NAMALWA (cell line): Measurements from ENCODE around the gene SYT4.
A peak's percentile ranks its signal among the peaks of the same experiment; 100 is the strongest.
"Not testable (repeated sequence)": the region's sequence is repeated elsewhere in the genome, so short reads cannot be mapped to it uniquely, and the experiment has no call there.

Experiments
- DNase-seq: peaks from one replicate; pipeline ENCODE4 v3.0.0-alpha.2; 2015; ENCODE audit warnings: low spot score

Gene SYT4

DNA sequence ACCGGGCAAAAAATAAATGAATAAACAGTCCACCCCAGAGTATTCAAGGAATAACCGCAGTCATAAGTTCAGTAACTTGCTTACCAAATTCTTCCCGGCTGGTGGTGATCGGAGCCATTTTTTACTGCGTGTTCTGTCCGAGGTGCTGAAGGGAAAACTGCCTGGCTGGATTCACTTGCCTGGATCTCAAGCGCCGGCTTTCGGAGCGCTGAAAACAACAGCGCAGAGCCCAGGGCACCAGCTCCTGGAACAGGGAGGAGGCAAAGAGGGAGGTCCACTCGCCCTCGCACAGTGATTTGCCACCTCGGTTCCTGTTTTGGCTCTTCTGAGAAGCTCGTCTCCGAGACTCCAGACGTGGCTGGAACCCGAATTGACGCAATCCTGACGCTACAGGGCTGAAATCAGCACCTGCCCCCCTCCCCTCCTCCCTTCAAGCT, at the start of gene SYT4:
Gene SYT4, minus strand, starts transcription at position 327 of the 437 bp plus-strand sequence. Its CDS starts 209 bp downstream, at position 118.
- DNase-seq = no peak

DNA sequence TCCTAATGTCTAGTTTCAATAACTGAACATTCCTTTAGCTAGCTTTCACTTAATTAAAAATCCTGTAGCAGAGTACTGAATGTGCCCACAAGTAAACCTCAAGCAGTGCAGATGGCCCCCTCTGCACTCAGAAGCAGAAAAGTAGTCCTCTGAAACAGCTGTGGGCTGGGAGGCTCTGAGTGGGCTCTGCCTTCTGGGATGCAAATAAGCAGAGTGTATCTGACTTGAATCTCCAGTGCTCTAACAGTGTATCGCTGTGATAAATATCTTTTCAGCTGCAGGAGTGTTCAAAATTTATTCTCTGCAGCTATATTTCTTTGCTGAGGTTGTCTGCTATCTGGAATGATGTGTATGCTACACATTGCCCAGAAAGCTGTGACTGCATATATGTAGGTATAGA, 44.8 kb upstream of the SYT4 start:
- no peak for DNase-seq

DNA sequence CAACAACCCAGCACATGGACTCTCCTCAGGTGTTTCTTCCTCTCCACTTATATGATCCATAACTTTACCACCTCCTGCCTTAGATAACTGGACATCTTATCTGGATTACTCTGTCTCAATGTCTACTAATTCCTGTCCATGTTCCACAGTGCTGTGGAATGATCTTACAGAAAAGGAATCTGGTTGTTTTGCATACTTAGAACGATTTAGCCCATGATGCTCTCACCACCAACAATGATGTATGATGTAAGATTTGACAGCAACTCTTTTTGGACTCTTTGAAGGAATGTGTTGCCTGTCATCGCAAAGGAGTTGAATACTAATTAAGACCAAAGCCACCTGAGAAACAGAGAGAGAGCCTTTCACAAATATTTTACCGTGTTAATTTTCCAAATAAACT, 37.7 kb upstream of the SYT4 start:
- DNase-seq = no peak

DNA sequence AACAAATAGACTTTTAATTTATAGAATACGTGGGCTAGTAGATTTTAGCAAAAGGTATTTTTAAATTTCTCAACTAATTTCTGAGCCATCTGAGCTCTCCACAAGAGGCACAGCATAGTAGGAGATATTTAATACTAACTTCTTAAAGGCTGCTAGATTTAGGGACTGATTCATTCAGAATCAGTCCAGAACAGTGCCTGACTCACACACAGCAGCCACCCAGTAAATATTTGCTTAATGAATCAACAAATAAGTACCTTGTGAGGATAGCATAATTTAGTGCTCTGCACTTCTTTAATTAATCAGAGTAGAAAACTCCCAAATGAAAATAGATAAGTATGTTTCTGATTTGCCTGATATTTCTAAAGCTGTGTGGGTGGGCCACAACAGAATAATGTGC, 35.6 kb upstream of the SYT4 start:
- DNase-seq = no peak

DNA sequence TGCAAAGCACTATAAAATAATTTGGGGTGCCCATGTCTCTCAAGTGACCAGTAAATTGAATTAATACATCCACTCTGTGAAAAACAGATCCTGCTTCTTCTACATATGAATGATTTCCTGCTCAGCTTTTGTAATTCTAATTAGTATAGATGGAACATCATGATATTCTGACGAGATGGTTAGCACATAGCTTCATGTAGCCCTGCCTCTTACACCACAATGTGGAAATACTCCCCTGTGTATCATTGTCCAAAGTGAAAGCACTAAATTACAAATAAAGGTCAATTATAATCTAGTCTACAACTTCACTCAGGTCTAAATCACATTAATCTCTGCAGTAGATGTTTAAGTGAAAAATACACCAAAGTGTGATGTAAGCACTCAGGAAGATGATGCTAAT, 32.9 kb upstream of the SYT4 start:
- no peak for DNase-seq

DNA sequence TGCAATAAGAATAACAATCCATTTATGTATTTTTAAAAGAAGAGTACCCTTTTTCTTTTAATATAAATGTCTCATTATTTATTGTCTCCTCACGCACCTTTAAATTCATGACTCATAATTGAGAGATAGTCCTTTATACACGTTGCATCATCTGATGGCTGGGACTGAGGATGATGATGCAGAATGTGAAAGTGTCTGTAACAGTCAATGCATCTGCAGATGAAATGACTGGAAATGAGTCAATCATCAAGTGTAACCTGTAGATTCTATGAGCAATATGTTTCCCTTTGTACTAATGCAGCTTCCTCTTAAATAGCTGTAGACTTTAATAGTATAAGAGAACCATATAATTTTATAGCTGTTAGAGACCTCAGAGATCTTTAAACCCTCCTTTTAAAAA, 26.1 kb upstream of the SYT4 start:
- no peak for DNase-seq

DNA sequence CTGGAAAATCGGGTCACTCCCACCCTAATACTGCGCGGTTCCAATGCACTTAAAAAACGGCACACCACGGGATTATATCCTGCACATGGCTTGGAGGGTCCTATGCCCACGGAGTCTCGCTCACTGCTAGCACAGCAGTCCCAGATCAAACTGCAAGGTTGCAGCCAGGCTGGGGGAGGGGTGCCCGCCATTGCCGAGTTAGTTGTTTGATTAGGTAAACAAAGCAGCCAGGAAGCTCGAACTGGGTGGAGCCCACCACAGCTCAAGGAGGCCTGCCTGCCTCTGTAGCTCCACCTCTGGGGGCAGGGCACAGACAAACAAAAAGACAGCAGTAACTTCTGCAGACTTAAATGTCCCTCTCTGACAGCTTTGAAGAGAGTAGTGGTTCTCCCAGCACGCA, 8.9 kb upstream of the SYT4 start:
- DNase-seq = not testable (repeated sequence)

- no peak for DNase-seq
Observed at GRCh38 chr18:43283299-43283698, 6.0 kb upstream of the SYT4 start.

- peak; percentile 70 for DNase-seq
Observed at GRCh38 chr18:43279015-43279744, 1.9 kb upstream of the SYT4 start.

DNA sequence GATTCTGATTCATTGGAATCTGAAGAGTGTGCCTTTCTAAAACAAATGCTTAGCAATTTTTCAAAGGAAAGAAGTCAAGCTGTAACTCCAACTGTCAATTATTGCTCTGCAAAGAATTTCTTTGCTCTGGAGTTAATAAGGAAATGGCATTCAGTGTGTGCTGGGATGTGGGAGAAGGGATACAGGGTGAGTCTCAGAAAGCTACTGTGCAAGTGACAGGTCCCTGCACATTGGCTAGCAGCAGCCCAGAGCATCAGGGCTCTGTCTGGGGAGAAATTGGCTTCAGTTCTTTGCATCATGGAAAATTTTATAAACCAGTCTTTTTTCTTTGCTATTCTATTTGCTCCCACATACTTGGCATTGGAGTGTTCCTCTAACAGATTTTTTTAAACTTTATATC, 1.1 kb upstream of the SYT4 start:
- no peak for DNase-seq

DNA sequence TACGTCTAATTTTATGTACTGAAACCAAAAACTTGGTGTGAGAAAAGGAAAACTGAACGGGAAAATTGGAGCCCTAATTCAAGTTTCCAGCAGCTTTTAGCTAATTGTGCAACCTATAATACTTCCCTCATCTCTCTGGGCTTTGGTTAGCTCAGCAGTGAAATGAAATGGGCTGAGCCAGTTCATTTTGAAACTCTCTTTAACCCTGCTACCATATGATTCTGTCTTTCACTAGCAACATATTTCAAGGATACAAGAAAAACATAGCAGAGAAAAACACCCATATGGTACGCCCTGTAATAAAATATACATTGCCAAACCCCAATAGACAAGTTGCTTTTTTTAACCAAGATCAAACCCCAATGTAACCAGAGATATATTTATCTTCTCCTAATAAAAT, 799 bp downstream of the SYT4 start:
- DNase-seq = no peak

DNA sequence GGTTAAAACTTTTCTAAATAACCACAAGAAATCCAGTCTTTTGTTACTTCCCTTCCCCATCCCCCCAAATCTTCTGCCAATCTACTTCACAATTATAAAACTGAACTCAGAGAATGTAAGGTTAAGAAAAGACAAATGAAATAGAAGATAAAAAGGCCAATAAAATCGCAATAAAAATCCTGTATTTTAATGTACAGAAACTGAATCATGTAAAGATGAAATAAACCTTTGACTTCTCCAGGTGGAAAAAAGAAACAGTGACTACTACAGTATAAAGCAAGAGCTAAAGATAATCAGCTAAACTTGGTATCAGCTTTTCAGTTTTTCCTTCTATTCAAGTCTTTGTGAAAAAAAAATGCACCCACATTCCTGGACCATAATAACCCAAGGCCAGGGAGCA, 1.7 kb downstream of the SYT4 start:
- DNase-seq = no peak

GRCh38 chr18:43274526-43274925, 2.8 kb downstream of the SYT4 start:
- no peak for DNase-seq

- peak; percentile 73 for DNase-seq
Observed at GRCh38 chr18:43271593-43272432, 5.5 kb downstream of the SYT4 start.

DNA sequence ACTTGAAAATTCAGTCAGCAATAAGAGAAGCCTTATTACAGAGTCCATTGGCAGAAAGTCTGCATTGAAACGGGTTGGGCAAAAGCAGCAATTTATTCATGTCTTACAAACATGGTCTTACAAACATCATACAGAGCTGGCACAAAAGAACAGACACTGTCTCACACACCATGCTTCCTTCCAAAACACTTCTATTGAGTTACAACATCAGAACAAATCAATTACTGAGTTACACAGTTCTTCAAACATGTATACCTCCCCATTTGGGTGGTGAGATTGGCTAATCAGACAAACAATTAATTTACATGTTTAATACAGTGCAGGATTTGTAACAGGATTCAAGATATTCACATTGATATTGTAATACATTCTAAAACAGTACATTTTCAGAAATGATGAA, 9.5 kb downstream of the SYT4 start:
- no peak for DNase-seq

DNA sequence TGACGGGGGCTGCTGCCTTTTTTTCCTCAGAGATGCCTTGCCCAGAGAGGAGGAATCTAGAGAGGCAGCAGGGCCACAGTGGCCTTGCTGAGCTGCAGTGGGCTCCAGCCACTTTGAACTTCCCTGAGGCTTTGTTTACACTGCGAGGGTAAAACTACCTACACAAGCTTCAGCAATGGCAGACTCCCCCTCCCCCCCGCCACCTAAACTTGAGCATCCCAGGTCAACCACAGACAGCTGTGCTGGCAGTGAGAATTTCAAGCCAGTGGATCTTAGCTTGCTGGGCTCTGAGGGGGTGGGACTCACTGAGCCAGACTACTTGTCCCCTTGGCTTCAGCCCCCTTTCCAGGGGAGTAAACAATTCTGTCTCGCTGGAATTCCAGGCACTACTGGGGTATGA, 11.8 kb downstream of the SYT4 start:
- no peak for DNase-seq

- no peak for DNase-seq
Observed at GRCh38 chr18:43248610-43249249, 28.6 kb downstream of the SYT4 start.

GRCh38 chr18:43247944-43248343, 29.3 kb downstream of the SYT4 start:
- DNase-seq = no peak

- DNase-seq = no peak
Observed at GRCh38 chr18:43238429-43238828, 38.9 kb downstream of the SYT4 start.

DNA sequence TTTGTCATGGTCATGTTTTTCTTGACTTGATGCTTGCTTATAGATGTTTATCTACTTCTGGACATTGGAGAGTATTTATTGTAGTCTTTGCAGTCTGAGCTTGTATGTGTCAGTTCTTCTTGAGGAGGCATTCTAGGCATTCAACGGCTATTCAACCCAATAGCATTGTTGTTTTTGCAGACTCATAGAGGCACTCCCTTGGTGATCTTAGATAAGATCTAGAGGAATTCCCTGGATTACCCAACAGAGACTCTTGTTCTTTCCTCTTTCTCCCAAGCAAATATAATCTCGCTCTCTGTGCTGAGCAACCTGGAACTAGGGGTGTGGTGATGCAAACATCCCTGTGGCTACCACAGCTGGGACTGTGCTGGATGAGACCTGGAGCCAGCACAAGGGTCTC, 40.4 kb downstream of the SYT4 start:
- DNase-seq = no peak

- no peak for DNase-seq
Observed at GRCh38 chr18:43234889-43235288, 42.4 kb downstream of the SYT4 start.

DNA sequence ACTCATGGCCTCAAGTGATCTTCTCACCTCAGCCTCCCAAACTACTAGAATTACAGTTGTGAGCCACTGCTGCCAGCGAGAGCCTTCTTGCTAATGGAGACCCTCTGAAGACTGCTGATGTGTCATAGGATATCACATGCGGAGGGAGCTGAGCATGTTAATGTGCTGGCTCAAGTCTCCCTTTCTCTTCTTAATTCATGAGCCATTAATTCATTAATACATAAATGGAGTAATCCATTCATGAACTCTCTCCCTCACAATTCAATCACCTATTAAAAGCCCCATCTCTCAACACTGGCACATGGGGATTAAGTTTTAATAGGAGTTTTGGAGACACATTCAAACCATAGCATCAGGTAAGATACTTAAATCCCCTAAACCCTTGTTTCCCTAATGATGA, 54.8 kb downstream of the SYT4 start:
- DNase-seq = no peak

GRCh38 chr18:43220691-43221090, 56.6 kb downstream of the SYT4 start:
- DNase-seq = no peak
